ENCODE results near the gene BMP3. TPM values are rescaled to one million over a fixed set of nuclear protein-coding genes. Genes with fewer than 3 reads are reported as not detected.

Gene BMP3
- total and polyA plus RNA-seq, 2 of the 13 experiments (the other 11 are each of a cell fraction or from before 2014, with no cell fraction given) = not detected

DNA sequence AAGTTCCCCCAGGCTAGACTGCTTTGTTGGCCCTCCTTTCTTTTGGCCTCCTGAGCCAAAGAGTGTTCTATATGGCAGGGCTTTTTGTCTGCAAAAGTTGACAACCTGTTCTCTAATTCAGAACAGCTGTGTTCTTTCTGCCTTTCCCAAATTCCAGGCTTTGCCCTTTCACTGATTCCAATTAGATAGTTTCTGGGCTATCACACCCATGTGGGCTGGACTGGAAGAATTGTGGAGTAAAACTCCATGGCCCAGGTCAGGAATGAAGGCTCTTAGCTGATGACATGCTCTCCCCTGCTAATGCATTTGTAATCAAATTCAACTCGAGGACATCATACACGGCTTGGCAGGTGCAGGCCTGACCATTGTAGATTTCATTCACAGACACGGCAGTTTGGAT, 19.4 kb downstream of the BMP3 start:
- H3K4me1 ChIP-seq (ENCODE audit: insufficient read depth, low read length) = no peaks in the 10 kb centered on the region
- no peak for DNase-seq (ENCODE audit: low spot score)
- no peaks in the 10 kb centered on the region; a peak in 1 of 5 replicates for H3K27me3 ChIP-seq (ENCODE audit: control insufficient read depth in 1 of 2, insufficient read depth in 2 of 2, low read length in 2 of 2)
- ChIA-PET CTCF (ENCODE audit: low intra/inter-chr PET ratio, low total read pairs) (no interaction called here), POLR2A (no interaction called here)
- H3K9me3 ChIP-seq (ENCODE audit: low read length) = no peaks in the 10 kb centered on the region
- FAIRE-seq = no peak
- intact Hi-C loops (cut with micrococcal nuclease; ENCODE audit: unreplicated experiment) = no loop called here
- no peaks in the 10 kb centered on the region for H4K20me1 ChIP-seq (ENCODE audit: insufficient read depth, low read length)
- no peak overlapping the region for H3K4me3 ChIP-seq (replicated peaks in 1 of 3; ENCODE audit: insufficient read depth in 1 of 3, low read depth in 2 of 3, low read length in 3 of 3)
- no peaks in the 10 kb centered on the region for H3K79me2 ChIP-seq (ENCODE audit: insufficient read depth, low read length)
- TF ChIP-seq ZNF740 (CRISPR knock-in tag; IDR thresholded peaks at IDR 0.05) = no peak
- TF ChIP-seq, protein P1, sequence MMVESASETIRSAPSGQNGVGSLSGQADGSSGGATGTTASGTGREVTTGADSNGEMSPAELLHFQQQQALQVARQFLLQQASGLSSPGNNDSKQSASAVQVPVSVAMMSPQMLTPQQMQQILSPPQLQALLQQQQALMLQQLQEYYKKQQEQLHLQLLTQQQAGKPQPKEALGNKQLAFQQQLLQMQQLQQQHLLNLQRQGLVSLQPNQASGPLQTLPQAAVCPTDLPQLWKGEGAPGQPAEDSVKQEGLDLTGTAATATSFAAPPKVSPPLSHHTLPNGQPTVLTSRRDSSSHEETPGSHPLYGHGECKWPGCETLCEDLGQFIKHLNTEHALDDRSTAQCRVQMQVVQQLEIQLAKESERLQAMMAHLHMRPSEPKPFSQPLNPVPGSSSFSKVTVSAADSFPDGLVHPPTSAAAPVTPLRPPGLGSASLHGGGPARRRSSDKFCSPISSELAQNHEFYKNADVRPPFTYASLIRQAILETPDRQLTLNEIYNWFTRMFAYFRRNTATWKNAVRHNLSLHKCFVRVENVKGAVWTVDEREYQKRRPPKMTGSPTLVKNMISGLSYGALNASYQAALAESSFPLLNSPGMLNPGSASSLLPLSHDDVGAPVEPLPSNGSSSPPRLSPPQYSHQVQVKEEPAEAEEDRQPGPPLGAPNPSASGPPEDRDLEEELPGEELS (CRISPR knock-in tag; IDR thresholded peaks at IDR 0.05) = no peak
- no peak for TF ChIP-seq ZBTB20 (CRISPR knock-in tag; IDR thresholded peaks at IDR 0.05; ENCODE audit: borderline replicate concordance, low read depth)
- no peak for TF ChIP-seq TCF12 (IDR thresholded peaks at IDR 0.05)
- TF ChIP-seq TCF12 (CRISPR knock-in tag; IDR thresholded peaks at IDR 0.05) = no peak
- TF ChIP-seq ZNF598 (CRISPR knock-in tag; IDR thresholded peaks at IDR 0.05; ENCODE audit: borderline replicate concordance) = no peak
- TF ChIP-seq NFKB2 (CRISPR knock-in tag; IDR thresholded peaks at IDR 0.05; ENCODE audit: borderline replicate concordance) = no peak
- in situ Hi-C loops (cut with HindIII; ENCODE audit: extremely low pct_ligation_motif_present, low pct_unique_long_range_greater_than_20kb) = no loop called here
- no peak overlapping the region for H3K4me2 ChIP-seq (ENCODE audit: low read depth, low read length)
- no peak for ATAC-seq
- no peak overlapping the region for H3K9ac ChIP-seq (ENCODE audit: insufficient read depth, low read depth, low read length)
- no peak overlapping the region for H3K27ac ChIP-seq (ENCODE audit: extremely low read length, insufficient read depth, low read length)
- no peak overlapping the region for H2AFZ ChIP-seq (ENCODE audit: low read length)
- BruUV-seq (replicated peaks) = no TSS peak
- H3K36me3 ChIP-seq (replicated peaks in 1 of 2; ENCODE audit: control insufficient read depth in 1 of 2, insufficient read depth in 2 of 2, low read length in 2 of 2) = no peaks in the 10 kb centered on the region
- WGBS (ENCODE audit: low lambda C conversion rate) = 0% methylated on average over 3 of the region's 3 CpGs

All from HepG2 (cell line).